HG02870 (cell line): ENCODE results near the gene NIN.
A peak's percentile ranks its signal among the peaks of the same experiment; 100 is the strongest.
"Not testable (repeated sequence)": the region's sequence is repeated elsewhere in the genome, so short reads cannot be mapped to it uniquely, and the experiment has no call there.

Source experiments
- ATAC-seq: cut with Tn5 transposase; IDR thresholded peaks from one replicate; pipeline ENCODE4 v1.9.1; 2021; ENCODE audit warnings: mild to moderate bottlenecking, moderate library complexity; ENCODE audit not compliant: unreplicated experiment

NIN gene

GRCh38 chr14:50819303-50819702 lies 11.7 kb downstream of the NIN start:
- not testable (repeated sequence) for ATAC-seq

GRCh38 chr14:50816395-50817047 lies 14.4 kb downstream of the NIN start:
- no peak for ATAC-seq

GRCh38 chr14:50815526-50815925 lies 15.4 kb downstream of the NIN start:
- not testable (repeated sequence) for ATAC-seq

GRCh38 chr14:50815058-50815457 lies 15.9 kb downstream of the NIN start:
- ATAC-seq, result not testable (repeated sequence)

- no peak for ATAC-seq
These were observed 16.8 kb downstream of the NIN start for GRCh38 chr14:50814161-50814560.

- peak; percentile 63 for ATAC-seq
These were observed 17.5 kb downstream of the NIN start for GRCh38 chr14:50813544-50813863.

GRCh38 chr14:50812856-50813543 lies 18.0 kb downstream of the NIN start:
- peak; percentile 14 for ATAC-seq

GRCh38 chr14:50812180-50812579 lies 18.8 kb downstream of the NIN start:
- ATAC-seq, result no peak

- no peak for ATAC-seq
These were observed 22.9 kb downstream of the NIN start for GRCh38 chr14:50808053-50808452.

- no peak for ATAC-seq
These were observed 24.6 kb downstream of the NIN start for GRCh38 chr14:50806241-50806933.

GRCh38 chr14:50805396-50805795 lies 25.6 kb downstream of the NIN start:
- no peak for ATAC-seq

- ATAC-seq, result no peak
These were observed 26.7 kb downstream of the NIN start for GRCh38 chr14:50804181-50804721.

GRCh38 chr14:50801706-50802105 lies 29.3 kb downstream of the NIN start:
- no peak for ATAC-seq

- no peak for ATAC-seq
These were observed 30.9 kb downstream of the NIN start for GRCh38 chr14:50800032-50800431.

GRCh38 chr14:50798048-50798421 lies 32.9 kb downstream of the NIN start:
- ATAC-seq, result peak; percentile 84

- ATAC-seq, result no peak
These were observed 33.5 kb downstream of the NIN start for GRCh38 chr14:50797250-50798047.

- ATAC-seq, result no peak
These were observed 34.6 kb downstream of the NIN start for GRCh38 chr14:50796390-50796789.

- ATAC-seq, result no peak
These were observed 35.1 kb downstream of the NIN start for GRCh38 chr14:50795909-50796308.

GRCh38 chr14:50795142-50795541 lies 35.8 kb downstream of the NIN start:
- no peak for ATAC-seq

- ATAC-seq, result no peak
These were observed 36.8 kb downstream of the NIN start for GRCh38 chr14:50794068-50794645.

- no peak for ATAC-seq
These were observed 38.3 kb downstream of the NIN start for GRCh38 chr14:50792634-50793068.
